IPS-NIHi11 (cell line): Measurements from ENCODE around the gene POMT2.
A peak's percentile ranks its signal among the peaks of the same experiment; 100 is the strongest.
"Not testable (repeated sequence)": the region's sequence is repeated elsewhere in the genome, so short reads cannot be mapped to it uniquely, and the experiment has no call there.

ENCODE experiments used
- DNase-seq: peaks from one replicate; pipeline ENCODE4 v3.0.0; 2012; ENCODE audit warnings: mixed read lengths, low spot score

Gene POMT2

GRCh38 chr14:77324289-77324688 lies 3.6 kb upstream of the POMT2 start:
- no peak for DNase-seq

- no peak for DNase-seq
These were observed 2.9 kb upstream of the POMT2 start for GRCh38 chr14:77323571-77323970.

GRCh38 chr14:77322951-77323350 lies 2.3 kb upstream of the POMT2 start:
- no peak for DNase-seq

GRCh38 chr14:77322250-77322902 lies 1.7 kb upstream of the POMT2 start:
- DNase-seq: no peak

GRCh38 chr14:77319422-77319821 lies 1.3 kb downstream of the POMT2 start:
- no peak for DNase-seq

GRCh38 chr14:77318756-77319155 lies 1.9 kb downstream of the POMT2 start:
- DNase-seq: not testable (repeated sequence)

- DNase-seq: no peak
These were observed 2.6 kb downstream of the POMT2 start for GRCh38 chr14:77318006-77318553.

- no peak for DNase-seq
These were observed 3.8 kb downstream of the POMT2 start for GRCh38 chr14:77316872-77317301.

GRCh38 chr14:77316195-77316505 lies 4.5 kb downstream of the POMT2 start:
- no peak for DNase-seq

GRCh38 chr14:77314539-77315457 lies 5.9 kb downstream of the POMT2 start:
- DNase-seq: no peak

- DNase-seq: no peak
These were observed 6.6 kb downstream of the POMT2 start for GRCh38 chr14:77314043-77314442.

- no peak for DNase-seq
These were observed 7.3 kb downstream of the POMT2 start for GRCh38 chr14:77313371-77313770.

- no peak for DNase-seq
These were observed 9.5 kb downstream of the POMT2 start for GRCh38 chr14:77311217-77311616.

GRCh38 chr14:77310026-77310425 lies 10.7 kb downstream of the POMT2 start:
- DNase-seq: no peak

- no peak for DNase-seq
These were observed 11.6 kb downstream of the POMT2 start for GRCh38 chr14:77309131-77309530.

- no peak for DNase-seq
These were observed 13.7 kb downstream of the POMT2 start for GRCh38 chr14:77306851-77307496.

- DNase-seq: no peak
These were observed 14.3 kb downstream of the POMT2 start for GRCh38 chr14:77306416-77306815.

GRCh38 chr14:77305696-77306095 lies 15.0 kb downstream of the POMT2 start:
- DNase-seq: no peak

- no peak for DNase-seq
These were observed 17.1 kb downstream of the POMT2 start for GRCh38 chr14:77303417-77304156.

- DNase-seq: no peak
These were observed 17.8 kb downstream of the POMT2 start for GRCh38 chr14:77302926-77303325.

- peak; percentile 82 for DNase-seq
These were observed 19.6 kb downstream of the POMT2 start for GRCh38 chr14:77301103-77301502.

- DNase-seq: no peak
These were observed 20.9 kb downstream of the POMT2 start for GRCh38 chr14:77299771-77300170.
